AG04449 (cell line): ENCODE results near the gene MARF1.
"Not testable (repeated sequence)": the region's sequence is repeated elsewhere in the genome, so short reads cannot be mapped to it uniquely, and the experiment has no call there.

Source experiments
- CTCF ChIA-PET: fragments of 350-600 bp; formaldehyde crosslinking; extraction: SDS; loops from one replicate; lab custom pipeline; 2021; ENCODE audit warnings: antibody characterized with exemption; lab: Yijun Ruan, JAX
- POLR2A ChIA-PET: fragments of 400-600, 350-600 bp; formaldehyde crosslinking; extraction: SDS; loops from one replicate; lab custom pipeline; 2020; ENCODE audit warnings: antibody characterized with exemption, inconsistent platforms; lab: Yijun Ruan, JAX
- DNase-seq: peaks from one replicate; pipeline ENCODE4 v3.0.0-alpha.2; 2010; ENCODE audit warnings: low read depth, low spot score
- H3K4me3 ChIP-seq: 2 replicates; pipeline ENCODE4 v1.5.1; 2011; ENCODE audit warnings: low read depth, mild to moderate bottlenecking, control low read depth, low read length
- CTCF ChIP-seq: IDR thresholded peaks from one replicate; pipeline ENCODE4 v1.5.1; 2011; ENCODE audit warnings: mild to moderate bottlenecking, moderate library complexity, low read length, control low read depth, inconsistent platforms; ENCODE audit not compliant: insufficient read depth; ENCODE audit errors: missing control alignments

Gene MARF1

GRCh38 chr16:15553313-15554088, 89.5 kb downstream of the MARF1 start:
- H3K4me3 ChIP-seq: no peak overlapping the region
- ChIA-PET POLR2A (interaction anchor here (1.2 kb wide), 1 partner anchor 18 kb away, joined by 3 read pairs; no protein-coding TSS in a partner anchor), CTCF (interaction anchor here (1.0 to 6.2 kb wide), 6 partner anchors 11 to 127 kb away, joined by 3 to 57 read pairs (median 4); no protein-coding TSS in a partner anchor)
- no peak for DNase-seq
- TF ChIP-seq CTCF: no peak

- TF ChIP-seq CTCF: no peak
- H3K4me3 ChIP-seq: no peak overlapping the region
- DNase-seq: no peak
- ChIA-PET POLR2A (interaction anchor here (1.2 kb wide), 1 partner anchor 17 kb away, joined by 3 read pairs; no protein-coding TSS in a partner anchor), CTCF (interaction anchor here (1.4 to 6.2 kb wide), 5 partner anchors 13 to 126 kb away, joined by 4 to 57 read pairs (median 5); no protein-coding TSS in a partner anchor)
These were observed 90.4 kb downstream of the MARF1 start for GRCh38 chr16:15552507-15552906.

- no peak overlapping the region for H3K4me3 ChIP-seq
- ChIA-PET POLR2A (no interaction called here), CTCF (interaction anchor here (0.7 to 6.2 kb wide), 4 partner anchors 10 to 122 kb away, joined by 3 to 57 read pairs (median 12); no protein-coding TSS in a partner anchor)
- DNase-seq: no peak
- TF ChIP-seq CTCF: no peak
These were observed 94.5 kb downstream of the MARF1 start for GRCh38 chr16:15548482-15548891.

- ChIA-PET POLR2A (no interaction called here), CTCF (interaction anchor here (0.7 to 6.2 kb wide), 2 partner anchors 11 to 121 kb away, joined by 3 to 57 read pairs; no protein-coding TSS in a partner anchor)
- no peak overlapping the region for H3K4me3 ChIP-seq
- TF ChIP-seq CTCF: no peak
- DNase-seq: no peak
These were observed 95.2 kb downstream of the MARF1 start for GRCh38 chr16:15547768-15548096.

GRCh38 chr16:15547072-15547767, 95.7 kb downstream of the MARF1 start:
- ChIA-PET CTCF (interaction anchor here (6.2 kb wide), 1 partner anchor 121 kb away, joined by 57 read pairs; no protein-coding TSS in a partner anchor), POLR2A (interaction anchor here (0.7 kb wide), 1 partner anchor 38 kb away, joined by 6 read pairs; no protein-coding TSS in a partner anchor)
- not testable (repeated sequence) for H3K4me3 ChIP-seq, DNase-seq

DNA sequence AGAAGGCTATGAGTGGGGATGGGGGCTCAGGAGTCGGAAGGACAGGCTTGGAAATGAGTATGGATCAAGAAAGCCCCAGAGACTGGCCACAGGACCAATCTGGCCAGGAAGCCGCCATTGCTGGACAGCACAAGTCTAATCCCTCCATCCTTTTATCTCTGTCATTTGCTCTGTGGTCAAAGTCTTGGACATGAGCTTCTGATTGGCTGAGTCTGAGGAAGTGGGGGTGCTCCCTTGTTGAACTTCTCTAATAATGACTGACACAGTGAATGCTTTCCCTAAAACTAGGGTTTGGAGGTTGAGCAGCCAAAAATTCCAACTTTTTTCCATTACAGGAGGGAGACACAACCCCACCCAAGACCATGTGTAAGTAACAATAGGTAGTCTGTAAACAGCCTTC, 97.4 kb downstream of the MARF1 start:
- POLR2A ChIA-PET: no interaction called here
- no peak overlapping the region for H3K4me3 ChIP-seq
- TF ChIP-seq CTCF: no peak
- CTCF ChIA-PET: no interaction called here
- no peak for DNase-seq
